Measurements from ENCODE around the gene RGSL1.

The RGSL1 gene

GRCh38 chr1:182600036-182600713 lies 150.2 kb downstream of the RGSL1 start:
- no peak for TF ChIP-seq CTCF (IDR thresholded peaks at IDR 0.05; ENCODE audit: low read depth, low read length)
- H3K4me3 ChIP-seq (replicated peaks in 1 of 2; ENCODE audit: low read depth in 2 of 2, low read length in 2 of 2): no peak overlapping the region
- no peak for DNase-seq (ENCODE audit: low read depth in 2 of 2)

- no peak overlapping the region for H3K4me3 ChIP-seq (replicated peaks in 1 of 2; ENCODE audit: low read depth in 2 of 2, low read length in 2 of 2)
- DNase-seq (ENCODE audit: low read depth in 2 of 2): no peak
- no peak for TF ChIP-seq CTCF (IDR thresholded peaks at IDR 0.05; ENCODE audit: low read depth, low read length)
Observed at GRCh38 chr1:182600745-182601415, 150.9 kb downstream of the RGSL1 start.

GRCh38 chr1:182601416-182601786 lies 151.5 kb downstream of the RGSL1 start:
- DNase-seq (ENCODE audit: low read depth in 2 of 2): peak; percentile 86 to 87
- peak; percentile 65 for TF ChIP-seq CTCF (IDR thresholded peaks at IDR 0.05; ENCODE audit: low read depth, low read length)
- H3K4me3 ChIP-seq (replicated peaks in 1 of 2; ENCODE audit: low read depth in 2 of 2, low read length in 2 of 2): no peak overlapping the region

GRCh38 chr1:182601913-182602312 lies 152.0 kb downstream of the RGSL1 start:
- no peak overlapping the region for H3K4me3 ChIP-seq (replicated peaks in 1 of 2; ENCODE audit: low read depth in 2 of 2, low read length in 2 of 2)
- no peak for DNase-seq (ENCODE audit: low read depth in 2 of 2)
- no peak for TF ChIP-seq CTCF (IDR thresholded peaks at IDR 0.05; ENCODE audit: low read depth, low read length)

- no peak for TF ChIP-seq CTCF (IDR thresholded peaks at IDR 0.05; ENCODE audit: low read depth, low read length)
- DNase-seq (ENCODE audit: low read depth in 2 of 2): no peak
- no peak overlapping the region for H3K4me3 ChIP-seq (replicated peaks in 1 of 2; ENCODE audit: low read depth in 2 of 2, low read length in 2 of 2)
Observed at GRCh38 chr1:182602935-182603645, 153.1 kb downstream of the RGSL1 start.

GRCh38 chr1:182603646-182604174 lies 153.8 kb downstream of the RGSL1 start:
- no peak for TF ChIP-seq CTCF (IDR thresholded peaks at IDR 0.05; ENCODE audit: low read depth, low read length)
- H3K4me3 ChIP-seq (replicated peaks in 1 of 2; ENCODE audit: low read depth in 2 of 2, low read length in 2 of 2): peak overlapping the region; percentile 47 to 51
- DNase-seq (ENCODE audit: low read depth in 2 of 2): no peak
